Activated T-helper 17 cell treated with anti-CD3 and anti-CD28 coated beads, Interleukin-2, amount 50 U/mL, for 72 hours (primary cell): ENCODE data around the gene LHFPL2. TPM values are rescaled to one million over a fixed set of nuclear protein-coding genes. Genes with fewer than 3 reads are reported as not detected.
"Not testable (repeated sequence)": the region's sequence is repeated elsewhere in the genome, so short reads cannot be mapped to it uniquely, and the experiment has no call there.

Experiments used
- ATAC-seq: fragments of 150-1000 bp; cut with Tn5 transposase; replicated peaks from 2 replicates; pipeline ENCODE4 v1.10.0; 2021; ENCODE audit warnings: mild to moderate bottlenecking, moderate library complexity
- H3K27ac Mint-ChIP-seq: one replicate; pipeline ENCODE4 v1.8.0; 2022; ENCODE audit warnings: mixed read lengths
- H3K27me3 Mint-ChIP-seq: one replicate; pipeline ENCODE4 v1.8.0; 2022; ENCODE audit warnings: mixed read lengths
- H3K36me3 Mint-ChIP-seq: one replicate; pipeline ENCODE4 v1.8.0; 2022; ENCODE audit warnings: low read depth, mild to moderate bottlenecking, mixed read lengths
- H3K4me1 Mint-ChIP-seq: one replicate; pipeline ENCODE4 v1.8.0; 2022; ENCODE audit warnings: mixed read lengths
- H3K4me3 Mint-ChIP-seq: one replicate; pipeline ENCODE4 v1.8.0; 2022; ENCODE audit warnings: mild to moderate bottlenecking, mixed read lengths
- H3K9me3 Mint-ChIP-seq: one replicate; pipeline ENCODE4 v1.8.0; 2022; ENCODE audit warnings: mixed read lengths
- total RNA-seq, 2 donors: library from RNA; stranded (reverse); gene quantifications; one replicate each; pipeline ENCODE4 v1.2.3, GENCODE V29; 2022

The LHFPL2 gene
- total RNA-seq, 2 donors from 2014 or later, result 0.05 to 0.95 TPM

GRCh38 chr5:78673827-78674226 lies 25.3 kb upstream of the LHFPL2 start:
- H3K9me3 Mint-ChIP-seq, H3K4me3 Mint-ChIP-seq, H3K4me1 Mint-ChIP-seq, H3K27ac Mint-ChIP-seq, ATAC-seq, H3K36me3 Mint-ChIP-seq: not testable (repeated sequence)
- peaks cover 23% of the 10 kb centered on the region for H3K27me3 Mint-ChIP-seq

- H3K9me3 Mint-ChIP-seq, result peaks cover 10% of the 10 kb centered on the region
- no peak for ATAC-seq
- no peaks in the 10 kb centered on the region for H3K36me3 Mint-ChIP-seq
These were observed 23.6 kb upstream of the LHFPL2 start for GRCh38 chr5:78672154-78672553.

GRCh38 chr5:78671609-78672008 lies 23.0 kb upstream of the LHFPL2 start:
- H3K36me3 Mint-ChIP-seq, result no peaks in the 10 kb centered on the region
- H3K27ac Mint-ChIP-seq, result no peak overlapping the region
- H3K4me1 Mint-ChIP-seq, result no peaks in the 10 kb centered on the region
- peaks cover 28% of the 10 kb centered on the region for H3K27me3 Mint-ChIP-seq
- no peak for ATAC-seq
- H3K9me3 Mint-ChIP-seq, result peaks cover 10% of the 10 kb centered on the region
- no peak overlapping the region for H3K4me3 Mint-ChIP-seq

More at GRCh38 chr5:78672154-78672553, 23.6 kb upstream of the LHFPL2 start:
- H3K4me1 Mint-ChIP-seq, result no peaks in the 10 kb centered on the region
- no peak overlapping the region for H3K27ac Mint-ChIP-seq
- peaks cover 28% of the 10 kb centered on the region for H3K27me3 Mint-ChIP-seq
- H3K4me3 Mint-ChIP-seq, result no peak overlapping the region

GRCh38 chr5:78670701-78671269 lies 22.2 kb upstream of the LHFPL2 start:
- H3K4me3 Mint-ChIP-seq, result no peak overlapping the region

GRCh38 chr5:78669331-78669730 lies 20.8 kb upstream of the LHFPL2 start:
- ATAC-seq, result no peak
- Mint-ChIP-seq H3K9me3 (peaks cover 10% of the 10 kb centered on the region), H3K27ac (no peak overlapping the region), H3K36me3 (no peaks in the 10 kb centered on the region), H3K27me3 (peaks cover 39% of the 10 kb centered on the region), H3K4me1 (no peaks in the 10 kb centered on the region), H3K4me3 (no peak overlapping the region)

More at GRCh38 chr5:78670701-78671269, 22.2 kb upstream of the LHFPL2 start:
- Mint-ChIP-seq H3K27ac (no peak overlapping the region), H3K4me1 (no peaks in the 10 kb centered on the region), H3K9me3 (peaks cover 10% of the 10 kb centered on the region), H3K36me3 (no peaks in the 10 kb centered on the region), H3K27me3 (peaks cover 33% of the 10 kb centered on the region)
- no peak for ATAC-seq

- ATAC-seq, result no peak
- H3K27me3 Mint-ChIP-seq, result peaks cover 24% of the 10 kb centered on the region
- peaks cover 4% of the 10 kb centered on the region for H3K9me3 Mint-ChIP-seq
- H3K36me3 Mint-ChIP-seq, result no peaks in the 10 kb centered on the region
- no peak overlapping the region for H3K27ac Mint-ChIP-seq
- no peaks in the 10 kb centered on the region for H3K4me1 Mint-ChIP-seq
- H3K4me3 Mint-ChIP-seq, result no peak overlapping the region
These were observed 19.0 kb upstream of the LHFPL2 start for GRCh38 chr5:78667461-78668103.

- H3K27me3 Mint-ChIP-seq, result peaks cover 20% of the 10 kb centered on the region
- ATAC-seq, H3K9me3 Mint-ChIP-seq, H3K27ac Mint-ChIP-seq, H3K36me3 Mint-ChIP-seq, H3K4me3 Mint-ChIP-seq, H3K4me1 Mint-ChIP-seq: not testable (repeated sequence)
These were observed 18.4 kb upstream of the LHFPL2 start for GRCh38 chr5:78666975-78667374.

GRCh38 chr5:78666041-78666444 lies 17.5 kb upstream of the LHFPL2 start:
- H3K4me1 Mint-ChIP-seq, result no peaks in the 10 kb centered on the region
- no peaks in the 10 kb centered on the region for H3K36me3 Mint-ChIP-seq
- no peak for ATAC-seq
- no peak overlapping the region for H3K4me3 Mint-ChIP-seq
- peaks cover 4% of the 10 kb centered on the region for H3K9me3 Mint-ChIP-seq
- no peak overlapping the region for H3K27ac Mint-ChIP-seq
- H3K27me3 Mint-ChIP-seq, result peaks cover 20% of the 10 kb centered on the region

GRCh38 chr5:78665534-78665933 lies 17.0 kb upstream of the LHFPL2 start:
- no peak for ATAC-seq
- Mint-ChIP-seq H3K27ac (no peak overlapping the region), H3K4me3 (no peak overlapping the region), H3K36me3 (no peaks in the 10 kb centered on the region), H3K4me1 (no peaks in the 10 kb centered on the region), H3K27me3 (peaks cover 20% of the 10 kb centered on the region), H3K9me3 (peaks cover 4% of the 10 kb centered on the region)

GRCh38 chr5:78662323-78662722 lies 13.8 kb upstream of the LHFPL2 start:
- H3K27me3 Mint-ChIP-seq, result peaks cover 17% of the 10 kb centered on the region
- no peaks in the 10 kb centered on the region for H3K4me1 Mint-ChIP-seq
- H3K4me3 Mint-ChIP-seq, result no peak overlapping the region
- no peaks in the 10 kb centered on the region for H3K36me3 Mint-ChIP-seq
- no peaks in the 10 kb centered on the region for H3K9me3 Mint-ChIP-seq
- ATAC-seq, result no peak
- no peak overlapping the region for H3K27ac Mint-ChIP-seq

GRCh38 chr5:78661691-78662090 lies 13.1 kb upstream of the LHFPL2 start:
- ATAC-seq, result no peak
- no peak overlapping the region for H3K4me3 Mint-ChIP-seq
- peaks cover 17% of the 10 kb centered on the region for H3K27me3 Mint-ChIP-seq
- no peaks in the 10 kb centered on the region for H3K36me3 Mint-ChIP-seq
- no peaks in the 10 kb centered on the region for H3K4me1 Mint-ChIP-seq
- H3K27ac Mint-ChIP-seq, result no peak overlapping the region
- H3K9me3 Mint-ChIP-seq, result no peaks in the 10 kb centered on the region

GRCh38 chr5:78661044-78661443 lies 12.5 kb upstream of the LHFPL2 start:
- Mint-ChIP-seq H3K27ac (no peak overlapping the region), H3K4me1 (no peaks in the 10 kb centered on the region), H3K36me3 (no peaks in the 10 kb centered on the region), H3K27me3 (peaks cover 12% of the 10 kb centered on the region), H3K4me3 (no peak overlapping the region), H3K9me3 (no peaks in the 10 kb centered on the region)
- ATAC-seq, result no peak

- H3K27me3 Mint-ChIP-seq, result peaks cover 9% of the 10 kb centered on the region
- H3K4me1 Mint-ChIP-seq, result no peaks in the 10 kb centered on the region
- no peaks in the 10 kb centered on the region for H3K36me3 Mint-ChIP-seq
- H3K9me3 Mint-ChIP-seq, result no peaks in the 10 kb centered on the region
- no peak for ATAC-seq
- no peak overlapping the region for H3K4me3 Mint-ChIP-seq
- H3K27ac Mint-ChIP-seq, result no peak overlapping the region
These were observed 11.8 kb upstream of the LHFPL2 start for GRCh38 chr5:78660401-78660800.

GRCh38 chr5:78659714-78660113 lies 11.1 kb upstream of the LHFPL2 start:
- Mint-ChIP-seq H3K27me3 (peaks cover 5% of the 10 kb centered on the region), H3K4me1 (no peaks in the 10 kb centered on the region), H3K4me3 (no peak overlapping the region)

GRCh38 chr5:78659114-78659513 lies 10.5 kb upstream of the LHFPL2 start:
- Mint-ChIP-seq H3K4me3 (no peak overlapping the region), H3K36me3 (no peaks in the 10 kb centered on the region), H3K4me1 (no peaks in the 10 kb centered on the region), H3K9me3 (no peaks in the 10 kb centered on the region), H3K27ac (no peak overlapping the region), H3K27me3 (peaks cover 5% of the 10 kb centered on the region)
- ATAC-seq, result no peak

More at GRCh38 chr5:78659714-78660113, 11.1 kb upstream of the LHFPL2 start:
- Mint-ChIP-seq H3K9me3 (no peaks in the 10 kb centered on the region), H3K36me3 (no peaks in the 10 kb centered on the region), H3K27ac (no peak overlapping the region)
- ATAC-seq, result no peak
